Testis (tissue), 3 donors: ENCODE measurements around the gene SIGLEC1. TPM values are rescaled to one million over a fixed set of nuclear protein-coding genes. Genes with fewer than 3 reads are reported as not detected.

Experiments used
- DNase-seq: peaks from one replicate; pipeline ENCODE4 v3.0.0-alpha.2; 2019
- H3K27ac ChIP-seq, 2 donors: fragments of 200-600 bp; sonication (generic); one replicate each; pipeline ENCODE4 v1.5.1; 2019
- H3K27me3 ChIP-seq: fragments of 200-600 bp; sonication (generic); one replicate; pipeline ENCODE4 v1.5.1; 2019
- H3K36me3 ChIP-seq: fragments of 200-600 bp; sonication (generic); one replicate; pipeline ENCODE4 v1.5.1; 2017; ENCODE audit warnings: low read depth; ENCODE audit errors: missing control alignments
- H3K4me1 ChIP-seq: fragments of 200-600 bp; sonication (generic); one replicate; pipeline ENCODE4 v1.5.1; 2019
- H3K4me3 ChIP-seq, 2 donors: fragments of 200-600 bp; sonication (generic); one replicate each; pipeline ENCODE4 v1.5.1; 2017 to 2019
- H3K9me3 ChIP-seq: fragments of 200-600 bp; sonication (generic); one replicate; pipeline ENCODE4 v1.5.1; 2017
- CTCF ChIP-seq, 3 experiments: fragments of 450-650 bp in 2 of 3; fragments of 200-600 bp in 1 of 3; sonication (generic) in 1 of 3; IDR thresholded peaks; one replicate each; pipeline ENCODE4 v1.5.1; 2016 to 2019; ENCODE audit warnings: antibody characterized with exemption in 3 of 3, mild to moderate bottlenecking in 2 of 3, moderate library complexity in 1 of 3
- POLR2A ChIP-seq: fragments of 450-650 bp; IDR thresholded peaks from one replicate; pipeline ENCODE4 v1.6.1; 2017; ENCODE audit warnings: antibody characterized with exemption, mild to moderate bottlenecking, moderate library complexity
- WGBS, 2 donors: methylation state at CpG; one replicate each; pipeline ENCODE4 v1.1.5; 2018; 5-methylcytosine and 5-hydroxymethylcytosine counted together
- intact Hi-C: fragments of 100-400 bp; cut with DNase I; formaldehyde crosslinking; loops from one replicate; pipeline ENCODE4 v1.15.1; 2023; ENCODE audit warnings: low total_unique reads
- polyA plus RNA-seq: library from polyadenylated mRNA; stranded (reverse); fragments of 350-450 nt; fragmentation: Illumina TruSeq; extraction: RNeasy Lipid Tissue Mini Kit (QIAGEN cat#74804); gene quantifications from one replicate; pipeline ENCODE4 v1.2.3, GENCODE V29; 2014; ENCODE audit warnings: low read depth, low replicate concordance; ENCODE audit not compliant: insufficient read depth
- total RNA-seq, 2 donors: library from RNA; depleted of rRNA; stranded (reverse); fragments of >200 nt; gene quantifications; one replicate each; pipeline ENCODE4 v1.2.3, GENCODE V29; 2016

The SIGLEC1 gene
- total and polyA plus RNA-seq, 3 donors from 2014 or later, result 4.3 to 9.4 (median 6.6) TPM

- WGBS, 2 donors, result 90% methylated on average over 21 of the region's 23 CpGs; no CpG with 5 or more reads in 1 of the 2 donors
- H3K27ac ChIP-seq, result no peak overlapping the region
- no peak for DNase-seq
- no peaks in the 10 kb centered on the region for H3K36me3 ChIP-seq
- H3K27me3 ChIP-seq, result no peaks in the 10 kb centered on the region
- H3K4me3 ChIP-seq, result no peak overlapping the region
- H3K4me1 ChIP-seq, result no peaks in the 10 kb centered on the region
- no peak for TF ChIP-seq POLR2A
- no peak for TF ChIP-seq CTCF (IDR thresholded peaks at IDR 0.05)
- intact Hi-C loops, result no loop called here
- H3K9me3 ChIP-seq, result no peaks in the 10 kb centered on the region
Measured at GRCh38 chr20:3692706-3693294, 19.6 kb downstream of the SIGLEC1 start.

GRCh38 chr20:3691897-3692296, 20.5 kb downstream of the SIGLEC1 start:
- no peaks in the 10 kb centered on the region for H3K27me3 ChIP-seq
- no peak overlapping the region for H3K27ac ChIP-seq
- intact Hi-C loops, result no loop called here
- no peaks in the 10 kb centered on the region for H3K36me3 ChIP-seq
- no peak for DNase-seq
- H3K9me3 ChIP-seq, result no peaks in the 10 kb centered on the region
- no peak for TF ChIP-seq POLR2A
- no peak for TF ChIP-seq CTCF (IDR thresholded peaks at IDR 0.05)
- WGBS, 2 donors, result 92 to 93% methylated on average over 2 to 9 of the region's 9 CpGs
- peaks cover 7% of the 10 kb centered on the region for H3K4me1 ChIP-seq
- H3K4me3 ChIP-seq, result no peak overlapping the region

GRCh38 chr20:3691306-3691705, 21.1 kb downstream of the SIGLEC1 start:
- DNase-seq, result no peak
- Histone ChIP-seq H3K9me3 (no peaks in the 10 kb centered on the region), H3K27me3 (no peaks in the 10 kb centered on the region), H3K4me1 (peaks cover 7% of the 10 kb centered on the region), H3K36me3 (no peaks in the 10 kb centered on the region), H3K27ac (no peak overlapping the region), H3K4me3 (no peak overlapping the region)
- intact Hi-C loops, result no loop called here
- WGBS, 2 donors, result 80 to 88% methylated on average over 2 to 15 of the region's 16 CpGs
- TF ChIP-seq CTCF (IDR thresholded peaks at IDR 0.05) (no peak), POLR2A (no peak)

GRCh38 chr20:3690413-3690812, 22.0 kb downstream of the SIGLEC1 start:
- Histone ChIP-seq H3K9me3 (no peaks in the 10 kb centered on the region), H3K27ac (no peak overlapping the region), H3K4me1 (peaks cover 7% of the 10 kb centered on the region), H3K36me3 (no peaks in the 10 kb centered on the region), H3K27me3 (no peaks in the 10 kb centered on the region), H3K4me3 (no peak overlapping the region)
- no peak for DNase-seq
- intact Hi-C loops, result no loop called here
- TF ChIP-seq CTCF (IDR thresholded peaks at IDR 0.05), result no peak
- no peak for TF ChIP-seq POLR2A
- WGBS, 2 donors, result 94 to 97% methylated on average over 3 of the region's 3 CpGs

- Histone ChIP-seq H3K36me3 (no peaks in the 10 kb centered on the region), H3K27ac (no peak overlapping the region), H3K9me3 (no peaks in the 10 kb centered on the region), H3K27me3 (no peaks in the 10 kb centered on the region), H3K4me3 (no peak overlapping the region), H3K4me1 (peaks cover 7% of the 10 kb centered on the region)
- 86 to 93% methylated on average over 10 to 11 of the region's 11 CpGs for WGBS, 2 donors
- no peak for DNase-seq
- TF ChIP-seq CTCF (IDR thresholded peaks at IDR 0.05) (no peak), POLR2A (no peak)
- intact Hi-C loops, result no loop called here
Measured at GRCh38 chr20:3689978-3690377, 22.4 kb downstream of the SIGLEC1 start.
